VCaP (cell line): ENCODE results near the gene KCNJ4.

Source experiments
- H3K27ac ChIP-seq: fragments of 450-650 bp; 2 replicates; pipeline ENCODE4 v1.5.1; 2017
- TF ChIP-seq, protein P1 (sequence below): fragments of 450-650 bp; conservative IDR thresholded peaks from 2 replicates; pipeline ENCODE4 v1.5.1; 2017; ENCODE audit warnings: mild to moderate bottlenecking, moderate library complexity

Gene KCNJ4

DNA sequence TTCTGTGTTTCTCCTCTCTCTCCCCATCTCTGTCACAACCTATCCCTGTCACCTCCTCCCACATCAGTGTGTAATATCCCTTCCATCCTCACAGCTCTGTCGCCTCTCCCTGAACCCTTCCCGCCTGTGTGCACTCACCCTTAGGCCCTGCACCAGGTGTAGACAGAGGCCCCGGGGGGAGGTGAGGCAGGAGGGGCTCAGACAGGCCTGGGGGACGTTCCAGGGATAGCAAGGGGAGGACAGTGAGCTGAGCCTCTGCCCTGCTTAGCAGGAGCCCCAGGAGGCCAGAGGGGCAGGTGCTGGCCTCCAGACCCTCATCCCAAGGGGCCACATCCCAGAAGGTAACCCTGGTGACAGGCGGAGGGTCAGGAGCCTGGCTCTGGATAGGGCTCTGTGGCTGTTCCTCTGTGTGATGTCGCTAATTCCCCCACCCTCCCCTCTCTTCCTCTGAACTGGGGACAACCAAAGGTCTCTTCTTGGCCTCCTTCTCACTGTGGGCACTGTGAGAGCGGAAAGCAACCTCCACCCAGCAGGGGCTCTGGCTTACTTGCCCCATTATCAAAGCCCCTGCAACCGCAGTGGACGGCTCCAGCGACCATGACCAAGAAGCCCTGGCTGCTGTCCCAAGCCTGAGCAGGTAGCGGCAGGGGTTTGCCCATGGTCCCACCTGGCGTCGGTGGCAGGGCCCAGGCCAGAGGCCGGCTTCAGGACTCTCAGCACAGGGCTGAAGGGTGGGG is 35.7 kb downstream of the KCNJ4 start:
- TF ChIP-seq, protein P1, sequence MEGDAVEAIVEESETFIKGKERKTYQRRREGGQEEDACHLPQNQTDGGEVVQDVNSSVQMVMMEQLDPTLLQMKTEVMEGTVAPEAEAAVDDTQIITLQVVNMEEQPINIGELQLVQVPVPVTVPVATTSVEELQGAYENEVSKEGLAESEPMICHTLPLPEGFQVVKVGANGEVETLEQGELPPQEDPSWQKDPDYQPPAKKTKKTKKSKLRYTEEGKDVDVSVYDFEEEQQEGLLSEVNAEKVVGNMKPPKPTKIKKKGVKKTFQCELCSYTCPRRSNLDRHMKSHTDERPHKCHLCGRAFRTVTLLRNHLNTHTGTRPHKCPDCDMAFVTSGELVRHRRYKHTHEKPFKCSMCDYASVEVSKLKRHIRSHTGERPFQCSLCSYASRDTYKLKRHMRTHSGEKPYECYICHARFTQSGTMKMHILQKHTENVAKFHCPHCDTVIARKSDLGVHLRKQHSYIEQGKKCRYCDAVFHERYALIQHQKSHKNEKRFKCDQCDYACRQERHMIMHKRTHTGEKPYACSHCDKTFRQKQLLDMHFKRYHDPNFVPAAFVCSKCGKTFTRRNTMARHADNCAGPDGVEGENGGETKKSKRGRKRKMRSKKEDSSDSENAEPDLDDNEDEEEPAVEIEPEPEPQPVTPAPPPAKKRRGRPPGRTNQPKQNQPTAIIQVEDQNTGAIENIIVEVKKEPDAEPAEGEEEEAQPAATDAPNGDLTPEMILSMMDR = no peak
- no peak overlapping the region for H3K27ac ChIP-seq

DNA sequence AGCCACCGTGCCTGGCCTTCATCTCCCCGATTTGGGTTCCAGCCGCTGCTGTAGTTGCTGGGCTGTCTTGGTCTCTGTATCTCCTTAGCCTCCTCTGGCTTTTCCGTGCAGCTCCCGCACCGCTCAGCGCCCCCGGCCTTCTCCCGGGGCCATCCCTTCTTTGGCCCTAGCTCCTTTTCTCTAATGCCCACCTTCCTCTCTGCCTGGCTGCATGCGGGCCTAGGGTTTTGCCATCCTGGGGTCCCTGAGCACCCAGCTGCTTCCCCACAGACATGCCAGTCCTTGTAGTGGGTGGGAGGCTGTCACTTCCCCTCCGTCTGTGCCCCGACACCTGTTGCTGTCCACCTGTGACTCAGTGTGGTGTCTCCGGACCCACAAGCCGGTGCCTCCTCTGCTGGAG is 36.4 kb downstream of the KCNJ4 start:
- TF ChIP-seq, protein P1 = no peak
- H3K27ac ChIP-seq = no peak overlapping the region

DNA sequence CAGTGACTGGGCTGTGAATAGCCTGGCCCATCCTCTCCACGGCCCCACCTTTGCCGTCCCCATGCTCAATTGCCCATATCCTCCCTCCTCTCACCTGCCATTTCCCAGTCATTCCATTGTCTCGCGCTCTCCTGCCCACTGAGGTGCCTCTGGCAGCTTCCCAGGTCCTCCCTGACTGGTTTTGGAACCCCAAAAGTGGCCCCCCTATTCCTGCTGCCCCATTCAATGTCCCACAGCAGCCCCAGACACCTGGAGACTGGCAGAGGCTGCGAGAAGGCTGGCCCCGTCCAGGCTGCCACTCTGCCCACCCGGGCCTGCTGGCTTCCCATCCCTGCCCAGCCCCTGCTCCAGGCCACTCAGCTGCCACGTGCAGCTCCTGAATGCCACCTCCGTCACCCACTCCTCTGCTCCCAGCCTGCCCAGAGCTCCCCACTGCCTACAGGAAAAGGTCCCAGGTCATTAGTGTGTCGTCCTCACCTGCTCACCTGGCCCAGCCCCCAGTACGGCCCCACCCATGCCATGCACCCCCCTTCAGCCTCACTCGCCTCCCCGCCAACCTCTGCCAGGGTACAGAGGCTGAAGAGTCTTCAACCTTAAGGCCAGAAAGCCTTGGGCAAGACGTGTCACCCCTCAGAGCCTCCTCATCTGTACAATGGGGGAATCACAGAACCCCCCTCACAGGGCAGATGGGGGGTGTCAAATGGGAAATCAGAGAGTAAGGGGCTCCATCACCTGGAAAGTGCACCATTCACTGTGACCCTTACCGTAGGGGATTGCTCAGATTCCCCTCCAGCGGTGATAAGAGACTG is 37.5 kb downstream of the KCNJ4 start:
- TF ChIP-seq, protein P1 = no peak
- H3K27ac ChIP-seq = no peak overlapping the region

DNA sequence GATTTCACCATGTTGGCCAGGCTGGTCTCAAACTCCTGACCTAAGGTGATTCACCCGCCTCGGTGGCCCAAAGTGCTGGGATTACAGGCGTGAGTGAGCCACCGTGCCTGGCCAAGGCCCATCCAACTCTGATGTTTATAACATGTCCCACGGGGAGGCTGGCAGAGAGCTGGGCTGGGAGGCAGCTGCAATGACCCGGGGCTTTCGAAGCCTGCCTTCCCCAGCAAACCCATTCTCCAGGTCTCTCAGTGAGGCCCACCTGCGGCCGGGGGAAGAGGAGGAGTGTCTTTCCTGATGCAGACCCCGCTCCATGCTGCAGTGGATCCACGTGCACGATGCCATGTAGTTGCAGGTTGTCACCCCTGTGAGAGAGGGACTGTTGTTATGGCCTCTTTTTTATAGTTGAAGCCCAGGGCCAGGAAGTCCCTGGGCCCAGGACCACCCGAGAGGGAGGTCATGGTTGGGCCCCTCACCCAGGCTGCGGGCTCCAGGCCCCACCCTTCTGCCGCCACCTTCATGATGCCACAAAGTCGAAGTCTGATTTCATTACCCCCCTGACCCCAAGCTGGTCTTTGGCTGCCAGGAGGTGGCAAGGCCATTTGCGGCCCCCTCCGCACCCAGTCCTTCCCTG is 38.3 kb downstream of the KCNJ4 start:
- no peak overlapping the region for H3K27ac ChIP-seq
- TF ChIP-seq, protein P1 = no peak

DNA sequence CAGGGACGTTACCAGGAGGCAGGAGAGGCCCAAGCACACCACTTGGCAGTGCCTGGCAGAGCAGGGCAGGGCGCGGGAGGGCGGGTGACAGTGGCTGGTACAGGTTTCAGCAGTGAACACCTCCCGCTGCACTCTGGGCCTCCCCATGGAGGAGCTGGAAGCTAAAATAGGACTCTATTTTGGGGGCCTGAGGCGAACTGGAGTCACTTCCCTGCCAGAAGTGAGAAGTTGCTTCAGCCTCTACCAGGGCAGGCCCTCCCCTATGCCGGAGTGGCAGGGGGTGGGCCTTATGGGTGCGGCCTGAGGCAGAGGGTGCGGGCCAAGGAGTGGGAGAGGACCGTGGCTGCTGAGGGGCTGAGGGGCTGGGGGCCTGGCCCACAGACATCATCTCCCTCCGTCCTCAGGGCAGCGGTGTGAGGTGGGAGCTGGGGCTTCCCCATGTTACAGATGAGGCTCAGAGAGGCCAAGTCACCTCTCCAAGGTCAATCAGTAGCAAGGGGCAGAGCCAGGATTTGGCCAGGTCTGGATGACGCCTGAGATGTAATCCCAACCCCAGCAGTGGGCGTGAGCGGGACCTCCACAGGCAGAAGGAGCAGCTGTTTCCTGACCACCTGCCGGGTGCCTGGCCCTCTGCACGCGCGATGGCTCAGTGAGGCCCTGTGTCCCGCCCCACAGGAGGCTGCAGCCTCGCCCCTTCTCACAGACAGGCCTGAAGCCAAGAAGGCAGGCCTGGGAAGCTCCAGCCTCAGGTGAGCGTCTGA is 39.3 kb downstream of the KCNJ4 start:
- TF ChIP-seq, protein P1 = no peak
- H3K27ac ChIP-seq = no peak overlapping the region

DNA sequence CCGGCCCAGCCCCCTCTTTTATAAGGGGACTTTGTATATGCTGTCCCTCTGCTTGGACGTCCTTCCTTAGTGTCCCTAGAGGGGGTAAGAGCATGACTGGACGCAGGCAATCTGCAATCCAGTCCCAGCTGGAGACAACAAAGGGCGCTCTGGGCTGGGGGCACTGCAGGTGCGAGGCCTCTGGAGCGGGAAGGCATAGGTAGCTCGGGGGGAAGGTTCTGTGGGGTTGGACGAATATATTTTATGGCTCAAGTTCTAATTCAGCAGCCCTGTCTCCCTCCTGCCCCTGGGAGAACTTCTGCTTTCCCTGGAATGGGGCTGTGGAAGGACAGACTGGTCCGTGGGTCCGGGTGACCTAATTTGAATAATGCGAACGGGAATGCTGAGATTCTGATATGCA is 40.0 kb downstream of the KCNJ4 start:
- H3K27ac ChIP-seq = no peak overlapping the region
- TF ChIP-seq, protein P1 = no peak

DNA sequence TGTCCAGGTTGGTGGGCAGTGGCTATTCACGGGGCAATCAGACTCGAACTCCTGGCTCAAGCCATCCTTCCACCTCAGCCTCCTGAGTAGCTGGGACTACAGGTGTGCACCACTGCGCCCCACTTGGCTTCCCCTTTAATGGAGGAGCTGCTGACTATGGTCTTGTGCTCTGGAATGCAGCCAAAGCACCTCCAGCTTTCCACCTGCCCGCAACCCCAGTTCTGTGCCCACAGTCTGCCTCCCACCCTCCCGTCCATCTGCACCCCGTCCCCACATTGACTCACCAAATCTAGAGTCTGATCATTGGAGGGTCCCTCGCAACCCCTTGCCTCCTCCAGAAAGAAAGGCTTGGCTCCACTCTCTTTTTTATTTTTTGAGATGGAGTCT is 41.0 kb downstream of the KCNJ4 start:
- H3K27ac ChIP-seq = no peak overlapping the region

More for the DNA sequence above, 41.0 kb downstream of the KCNJ4 start:
- TF ChIP-seq, protein P1 = no peak
